ENCODE results near the gene SLC35B1. TPM values are rescaled to one million over a fixed set of nuclear protein-coding genes. Genes with fewer than 3 reads are reported as not detected.
A peak's percentile ranks its signal among the peaks of the same experiment; 100 is the strongest.

The SLC35B1 gene
- total and polyA plus RNA-seq, 2 of the 4 experiments (the other 2 are of a cell fraction) = 66.4 to 86.2 TPM

GRCh38 chr17:49695698-49696232, 12.0 kb downstream of the SLC35B1 start:
- Histone ChIP-seq H4K91ac (ENCODE audit: insufficient read depth, low read depth, low read length) (no peak overlapping the region), H4K8ac (ENCODE audit: low read depth in 2 of 2, low read length in 2 of 2) (no peak overlapping the region), H3K9me3 (ENCODE audit: control insufficient read depth, insufficient read depth, low read length) (no peaks in the 10 kb centered on the region), H3K14ac (replicated peaks; ENCODE audit: low read depth, low read length) (no peak overlapping the region), H3K4me3 (ENCODE audit: insufficient read depth, low read depth, low read length) (no peak overlapping the region), H3K23ac (ENCODE audit: low read depth, low read length) (no peak overlapping the region), H2BK5ac (ENCODE audit: low read depth, low read length, poor library complexity, severe bottlenecking) (no peak overlapping the region), H2AK5ac (ENCODE audit: low read depth, low read length) (no peak overlapping the region), H3K56ac (ENCODE audit: extremely low read depth, insufficient read depth, low read length) (no peak overlapping the region), H2BK15ac (ENCODE audit: low read depth, low read length) (no peak overlapping the region), H3K27ac (ENCODE audit: insufficient read depth, low read length) (no peak overlapping the region), H3K36me3 (ENCODE audit: control insufficient read depth, insufficient read depth, low read length) (peaks cover 11% of the 10 kb centered on the region), H2AFZ (replicated peaks; ENCODE audit: low read length, poor library complexity) (peak overlapping the region; percentile 74), H4K5ac (ENCODE audit: low read depth, low read length) (no peak overlapping the region), H3K27me3 (ENCODE audit: control insufficient read depth, insufficient read depth, low read length) (peaks cover 4% of the 10 kb centered on the region), H3K9ac (ENCODE audit: low read depth, low read length) (no peak overlapping the region), H3K4me1 (ENCODE audit: control insufficient read depth, insufficient read depth, low read length) (no peaks in the 10 kb centered on the region), H3K9me1 (ENCODE audit: insufficient read depth, low read length) (no peaks in the 10 kb centered on the region), H2BK20ac (ENCODE audit: low read depth, low read length) (no peak overlapping the region), H3K79me1 (ENCODE audit: low read depth in 1 of 2, low read length in 2 of 2) (no peaks in the 10 kb centered on the region), H2AK9ac (replicated peaks; ENCODE audit: low read depth, low read length, poor library complexity) (no peak overlapping the region), H3K4me2 (ENCODE audit: low read depth, low read length) (no peak overlapping the region), H2BK120ac (ENCODE audit: low read depth, low read length) (no peak overlapping the region), H4K20me1 (ENCODE audit: insufficient read depth, low read length) (no peaks in the 10 kb centered on the region), H3K18ac (ENCODE audit: low read depth, low read length) (no peak overlapping the region), H3K4ac (ENCODE audit: low read depth, low read length) (no peak overlapping the region)
- TF ChIP-seq POLR2A (IDR thresholded peaks at IDR 0.05; ENCODE audit: low read depth, low read length) (no peak), CEBPB (IDR thresholded peaks at IDR 0.05; ENCODE audit: low read depth, low read length) (no peak), RCOR1 (IDR thresholded peaks at IDR 0.05; ENCODE audit: insufficient replicate concordance, low read length) (no peak), MAZ (IDR thresholded peaks at IDR 0.05; ENCODE audit: borderline replicate concordance, low read depth, low read length) (no peak), FOS (IDR thresholded peaks at IDR 0.05; ENCODE audit: low read depth, low read length) (no peak), ELK1 (IDR thresholded peaks at IDR 0.05; ENCODE audit: borderline replicate concordance, low read depth, low read length) (no peak), RAD21 (IDR thresholded peaks at IDR 0.05; ENCODE audit: low read length) (no peak), SMC3 (IDR thresholded peaks at IDR 0.05; ENCODE audit: low read depth, low read length) (no peak), RFX5 (IDR thresholded peaks at IDR 0.05; ENCODE audit: low read depth, low read length) (no peak), CTCF (conservative IDR thresholded peaks at IDR 0.05; ENCODE audit: low read depth, low read length) (no peak), USF2 (IDR thresholded peaks at IDR 0.05; ENCODE audit: low read depth, low read length) (no peak), MXI1 (IDR thresholded peaks at IDR 0.05; ENCODE audit: borderline replicate concordance, low read depth, low read length) (no peak), MAFK (IDR thresholded peaks at IDR 0.05; ENCODE audit: low read depth, low read length) (no peak), BHLHE40 (IDR thresholded peaks at IDR 0.05; ENCODE audit: low read depth, low read length) (no peak), NFE2L2 (IDR thresholded peaks at IDR 0.05; ENCODE audit: low read depth, low read length) (no peak), CHD1 (IDR thresholded peaks at IDR 0.05; ENCODE audit: low read depth, low read length) (no peak)
- ChIA-PET CTCF (interaction anchor here (0.7 to 3.1 kb wide), 8 partner anchors 8 to 337 kb away, joined by 3 to 16 read pairs (median 4); no protein-coding TSS in a partner anchor), POLR2A (ENCODE audit: unreplicated experiment) (no interaction called here)
- WGBS, 2 experiments (ENCODE audit: extremely low coverage in 2 of 2, insufficient read length in 1 of 2) = 0% methylated on average over 1 of the region's 5 CpGs; no CpG with 5 or more reads in 1 of the 2 experiments
- dilution Hi-C loops (cut with HindIII; ENCODE audit: low sequenced_read_pairs, unreplicated experiment) = no loop called here
- intact Hi-C loops (cut with micrococcal nuclease) = loop anchor here (1.0 kb wide), 1 partner anchor 127 kb away; no protein-coding TSS in a partner anchor
- ATAC-seq (ENCODE audit: low read depth) = no peak
- BruUV-seq (replicated peaks) = no TSS peak
- in situ Hi-C loops (cut with MboI; ENCODE audit: low sequenced_read_pairs) = loop anchor here (5.0 kb wide), 1 partner anchor 123 kb away; no protein-coding TSS in a partner anchor
- DNase-seq = no peak
